Measurements from ENCODE around the gene ABCA7.

Gene ABCA7

GRCh38 chr19:1001538-1002166 is 38.3 kb upstream of the ABCA7 start:
- no peak overlapping the region for H3K4me2 ChIP-seq (ENCODE audit: low read depth, low read length, poor library complexity, severe bottlenecking)
- no peaks in the 10 kb centered on the region for H3K36me3 ChIP-seq (ENCODE audit: low read length)
- H2AFZ ChIP-seq (ENCODE audit: low read depth, low read length, severe bottlenecking), result no peak overlapping the region
- H3K9me2 ChIP-seq (replicated peaks; ENCODE audit: insufficient read depth, low read length), result no peaks in the 10 kb centered on the region
- no peak overlapping the region for H3K9ac ChIP-seq (ENCODE audit: low read length)
- no peaks in the 10 kb centered on the region for H4K20me1 ChIP-seq (ENCODE audit: low read depth, low read length)
- H3K27me3 ChIP-seq (ENCODE audit: low read length), result no peaks in the 10 kb centered on the region
- no peak overlapping the region for H3K4me3 ChIP-seq (ENCODE audit: insufficient read depth, low read length, poor library complexity, severe bottlenecking)
- H3K9me3 ChIP-seq (ENCODE audit: insufficient read depth, low read length), result no peaks in the 10 kb centered on the region
- TF ChIP-seq EZH2phosphoT487 (conservative IDR thresholded peaks at IDR 0.05; ENCODE audit: low read length) (no peak), CTCF (IDR thresholded peaks at IDR 0.05; ENCODE audit: insufficient read depth, low read length, poor library complexity, severe bottlenecking) (peak; percentile 78)
- H3F3A ChIP-seq (ENCODE audit: insufficient read depth), result peaks cover 8% of the 10 kb centered on the region
- no peaks in the 10 kb centered on the region for H3K79me2 ChIP-seq (ENCODE audit: insufficient read depth, low read length)
- H3K27ac ChIP-seq (ENCODE audit: low read depth, low read length), result no peak overlapping the region

- no peak overlapping the region for H3K27ac ChIP-seq (ENCODE audit: low read depth, low read length)
- no peaks in the 10 kb centered on the region for H3K9me3 ChIP-seq (ENCODE audit: insufficient read depth, low read length)
- no peaks in the 10 kb centered on the region for H3K36me3 ChIP-seq (ENCODE audit: low read length)
- no peak overlapping the region for H3K4me2 ChIP-seq (ENCODE audit: low read depth, low read length, poor library complexity, severe bottlenecking)
- TF ChIP-seq CTCF (IDR thresholded peaks at IDR 0.05; ENCODE audit: insufficient read depth, low read length, poor library complexity, severe bottlenecking) (no peak), EZH2phosphoT487 (conservative IDR thresholded peaks at IDR 0.05; ENCODE audit: low read length) (no peak)
- no peaks in the 10 kb centered on the region for H3K79me2 ChIP-seq (ENCODE audit: insufficient read depth, low read length)
- no peak overlapping the region for H3K4me3 ChIP-seq (ENCODE audit: insufficient read depth, low read length, poor library complexity, severe bottlenecking)
- H3F3A ChIP-seq (ENCODE audit: insufficient read depth), result peaks cover 11% of the 10 kb centered on the region
- no peaks in the 10 kb centered on the region for H4K20me1 ChIP-seq (ENCODE audit: low read depth, low read length)
- no peak overlapping the region for H3K9ac ChIP-seq (ENCODE audit: low read length)
- no peaks in the 10 kb centered on the region for H3K27me3 ChIP-seq (ENCODE audit: low read length)
- no peaks in the 10 kb centered on the region for H3K9me2 ChIP-seq (replicated peaks; ENCODE audit: insufficient read depth, low read length)
- no peak overlapping the region for H2AFZ ChIP-seq (ENCODE audit: low read depth, low read length, severe bottlenecking)
These were observed 37.3 kb upstream of the ABCA7 start for GRCh38 chr19:1002600-1002999.

GRCh38 chr19:1003283-1003682 is 36.6 kb upstream of the ABCA7 start:
- Histone ChIP-seq H3K9me2 (replicated peaks; ENCODE audit: insufficient read depth, low read length) (no peaks in the 10 kb centered on the region), H4K20me1 (ENCODE audit: low read depth, low read length) (no peaks in the 10 kb centered on the region), H3K27ac (ENCODE audit: low read depth, low read length) (no peak overlapping the region), H3K27me3 (ENCODE audit: low read length) (no peaks in the 10 kb centered on the region), H3K4me3 (ENCODE audit: insufficient read depth, low read length, poor library complexity, severe bottlenecking) (no peak overlapping the region), H3K79me2 (ENCODE audit: insufficient read depth, low read length) (no peaks in the 10 kb centered on the region), H3F3A (ENCODE audit: insufficient read depth) (peaks cover 11% of the 10 kb centered on the region), H3K9me3 (ENCODE audit: insufficient read depth, low read length) (no peaks in the 10 kb centered on the region), H3K4me2 (ENCODE audit: low read depth, low read length, poor library complexity, severe bottlenecking) (no peak overlapping the region), H3K36me3 (ENCODE audit: low read length) (no peaks in the 10 kb centered on the region), H2AFZ (ENCODE audit: low read depth, low read length, severe bottlenecking) (no peak overlapping the region), H3K9ac (ENCODE audit: low read length) (no peak overlapping the region)
- no peak for TF ChIP-seq EZH2phosphoT487 (conservative IDR thresholded peaks at IDR 0.05; ENCODE audit: low read length)
- no peak for TF ChIP-seq CTCF (IDR thresholded peaks at IDR 0.05; ENCODE audit: insufficient read depth, low read length, poor library complexity, severe bottlenecking)

Measured in SU-DHL-6 (cell line).